Measurements from ENCODE around the gene ZNF423.

- TF ChIP-seq POLR2A (IDR thresholded peaks at IDR 0.05; ENCODE audit: low read depth, low read length) (no peak), POLR2AphosphoS5 (IDR thresholded peaks at IDR 0.05; ENCODE audit: low read depth, low read length) (no peak)
Measured at GRCh38 chr16:49602201-49602975, 253.5 kb downstream of the ZNF423 start.

Data from GM12891 (cell line).